Measurements from ENCODE around the gene SULT1A2.
"Not testable (repeated sequence)": the region's sequence is repeated elsewhere in the genome, so short reads cannot be mapped to it uniquely, and the experiment has no call there.

SULT1A2 gene

DNA sequence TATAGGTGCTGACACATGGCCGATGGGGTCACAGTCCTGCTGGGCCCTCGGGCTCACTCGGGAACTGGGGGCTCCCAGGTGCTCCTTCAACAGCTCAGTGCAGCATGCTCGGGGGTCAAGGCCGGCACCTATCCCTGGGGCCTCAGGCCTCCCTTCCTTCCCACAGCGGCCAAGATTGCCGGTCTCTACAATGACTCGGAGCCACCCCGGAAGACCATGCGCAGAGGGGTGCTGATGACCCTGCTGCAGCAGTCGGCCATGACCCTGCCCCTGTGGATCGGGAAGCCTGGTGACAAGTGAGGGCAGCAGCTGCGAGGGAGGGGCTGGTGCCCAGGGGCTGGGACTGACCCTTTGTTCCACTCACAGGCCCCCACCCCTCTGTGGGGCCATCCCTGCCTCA, 6.9 kb downstream of the SULT1A2 start:
- DNase-seq, result no peak

DNA sequence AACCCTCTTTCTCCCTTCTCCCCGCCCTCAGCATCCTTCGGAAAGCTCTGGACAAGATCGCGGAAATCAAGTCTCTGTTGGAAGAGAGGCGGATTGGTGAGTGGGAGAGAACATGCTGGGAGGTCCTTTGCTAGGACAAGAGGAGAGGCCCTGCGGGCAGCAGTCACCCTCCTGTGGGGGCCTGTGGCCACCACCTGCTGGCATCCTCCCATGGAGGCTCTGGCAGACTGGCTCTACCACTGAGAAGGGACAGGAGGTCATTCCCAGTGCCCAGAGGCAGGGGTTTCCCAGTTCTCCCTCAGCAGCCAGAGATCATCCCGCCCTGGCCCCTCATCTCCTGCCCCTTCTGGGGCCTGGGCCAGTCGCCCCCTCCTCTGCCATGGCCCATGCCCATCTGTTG, 7.8 kb downstream of the SULT1A2 start:
- DNase-seq, result no peak

DNA sequence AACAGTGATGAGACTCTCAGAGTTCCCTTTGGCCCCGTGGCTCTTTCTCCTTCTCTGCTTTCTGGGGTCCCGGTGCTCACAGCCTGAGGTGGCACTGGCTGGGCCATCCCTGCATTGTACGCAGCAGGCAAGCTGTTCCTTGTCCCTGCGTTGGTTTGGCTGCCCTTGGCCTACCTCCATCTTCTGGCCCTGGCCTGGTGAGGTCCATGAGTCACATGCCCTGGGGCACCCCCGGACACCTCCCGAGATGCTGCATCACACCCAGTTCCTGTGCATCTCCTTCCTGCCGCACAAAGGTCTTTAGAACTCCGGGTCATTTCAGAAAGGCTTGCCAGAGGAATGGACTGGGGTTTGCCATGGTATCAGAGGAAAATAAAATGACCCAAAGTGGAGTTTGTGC, 9.5 kb downstream of the SULT1A2 start:
- no peak for DNase-seq

DNA sequence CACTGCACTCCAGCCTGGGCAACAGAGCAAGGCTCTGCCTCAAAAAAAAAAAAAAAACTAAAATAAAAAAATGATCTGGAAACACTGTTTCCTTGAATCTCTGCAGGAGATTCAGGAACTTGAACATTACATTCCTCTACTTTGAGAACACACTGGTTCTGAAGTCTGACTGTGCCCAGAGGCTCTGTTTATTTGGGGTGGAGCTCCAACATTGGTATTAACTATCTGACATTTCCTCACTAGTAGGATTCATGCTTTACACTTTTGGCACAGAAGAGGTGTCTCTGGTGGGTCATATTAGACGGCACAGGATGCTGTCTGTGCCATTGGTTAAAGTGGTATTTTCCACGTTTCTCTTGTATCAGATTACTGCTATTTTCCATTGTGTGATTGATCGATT, 10.4 kb downstream of the SULT1A2 start:
- DNase-seq, result no peak

DNA sequence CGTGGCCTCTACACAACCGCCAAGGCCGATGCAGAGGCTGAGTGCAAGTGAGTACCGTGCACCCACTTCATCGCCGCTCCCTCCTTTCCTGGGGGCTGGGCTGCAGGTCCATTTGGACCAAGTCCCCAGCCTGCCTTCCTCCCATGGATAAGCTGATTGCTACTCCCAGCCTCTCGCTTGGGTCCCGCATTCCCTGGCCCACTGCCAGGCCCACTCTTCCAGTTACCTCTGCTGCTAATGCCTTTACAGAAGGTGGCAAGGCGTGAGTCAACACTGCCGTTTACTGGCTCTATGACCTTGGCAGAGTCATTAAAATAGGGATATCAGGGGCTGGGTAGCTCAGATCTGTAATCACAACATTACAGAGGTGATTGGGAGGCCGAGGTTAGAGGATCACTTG, 11.2 kb downstream of the SULT1A2 start:
- DNase-seq, result no peak

DNA sequence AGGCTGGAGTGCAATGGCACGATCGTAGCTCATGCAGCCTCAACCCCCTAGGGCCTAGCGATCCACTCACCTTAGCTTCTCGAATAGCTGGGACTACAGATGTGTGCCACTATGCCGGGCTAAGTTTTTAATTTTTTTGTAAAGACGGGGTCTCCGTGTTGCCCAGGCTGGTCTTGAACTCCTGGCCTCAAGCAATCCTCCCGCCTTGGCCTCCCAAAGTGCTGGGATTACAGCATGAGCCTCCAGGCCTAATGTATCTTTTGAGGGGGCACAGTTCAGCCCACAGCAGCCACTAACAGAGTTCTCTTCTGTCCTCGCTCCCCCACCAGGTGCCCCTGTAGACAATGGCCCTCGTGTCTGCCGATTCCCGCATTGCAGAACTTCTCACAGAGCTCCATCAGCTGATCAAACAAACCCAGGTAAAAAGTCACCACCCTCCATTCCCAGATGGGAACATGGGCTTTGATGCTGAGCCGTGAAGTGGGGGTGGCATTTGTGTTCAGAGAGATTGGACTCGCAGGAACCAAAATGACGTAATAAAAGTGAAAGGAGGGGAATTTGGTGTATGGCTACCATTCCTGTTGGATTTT, 16.0 kb downstream of the SULT1A2 start:
- no peak for DNase-seq

DNA sequence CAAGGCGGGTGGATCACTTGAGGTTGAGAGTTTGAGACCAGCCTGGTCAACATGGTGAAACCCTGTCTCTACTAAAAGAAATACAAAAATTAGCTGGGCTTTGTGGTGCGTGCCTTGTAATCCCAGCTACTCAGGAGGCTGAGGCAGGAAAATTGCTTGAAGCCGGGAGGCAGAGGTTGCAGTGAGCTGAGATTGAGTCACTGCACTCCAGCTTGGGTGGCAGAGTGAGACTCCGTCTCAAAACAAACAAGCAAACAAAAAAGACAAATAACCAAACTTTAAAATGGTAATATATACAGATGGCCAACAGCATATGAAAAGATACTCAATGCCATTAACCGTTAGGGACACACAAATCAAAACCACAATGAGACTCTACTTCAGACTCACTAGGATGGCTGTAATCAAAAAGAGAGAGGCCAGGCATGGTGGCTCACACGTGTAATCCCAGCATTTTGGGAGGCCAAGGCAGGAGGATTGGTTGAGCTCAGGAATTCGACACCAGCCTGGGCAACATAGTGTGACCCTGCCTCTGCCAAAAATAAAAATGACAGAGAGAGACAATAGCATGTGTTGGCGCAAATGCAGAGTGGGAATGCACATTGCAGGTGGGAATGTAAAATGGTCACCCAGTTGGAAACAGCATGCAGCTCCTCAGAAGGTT, 21.3 kb downstream of the SULT1A2 start:
- DNase-seq, result no peak

DNA sequence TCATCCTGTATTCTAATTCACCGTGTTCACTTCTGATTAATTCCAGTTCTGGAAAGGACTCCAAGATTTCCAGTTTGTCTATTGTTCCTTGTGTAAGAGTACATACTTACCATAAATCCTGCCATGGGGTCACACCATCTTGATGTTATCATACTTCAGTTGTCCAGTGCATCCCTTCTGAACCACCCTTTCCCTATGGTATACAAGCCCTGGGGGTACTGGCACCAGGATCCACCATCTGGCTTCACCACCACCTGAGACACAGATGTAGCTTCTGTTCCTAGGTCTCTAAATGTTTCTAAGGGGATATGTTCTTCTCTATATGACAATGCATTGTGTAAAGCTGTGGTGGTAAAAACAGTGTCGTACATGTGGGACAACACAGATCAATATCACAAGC, 21.9 kb downstream of the SULT1A2 start:
- no peak for DNase-seq

DNA sequence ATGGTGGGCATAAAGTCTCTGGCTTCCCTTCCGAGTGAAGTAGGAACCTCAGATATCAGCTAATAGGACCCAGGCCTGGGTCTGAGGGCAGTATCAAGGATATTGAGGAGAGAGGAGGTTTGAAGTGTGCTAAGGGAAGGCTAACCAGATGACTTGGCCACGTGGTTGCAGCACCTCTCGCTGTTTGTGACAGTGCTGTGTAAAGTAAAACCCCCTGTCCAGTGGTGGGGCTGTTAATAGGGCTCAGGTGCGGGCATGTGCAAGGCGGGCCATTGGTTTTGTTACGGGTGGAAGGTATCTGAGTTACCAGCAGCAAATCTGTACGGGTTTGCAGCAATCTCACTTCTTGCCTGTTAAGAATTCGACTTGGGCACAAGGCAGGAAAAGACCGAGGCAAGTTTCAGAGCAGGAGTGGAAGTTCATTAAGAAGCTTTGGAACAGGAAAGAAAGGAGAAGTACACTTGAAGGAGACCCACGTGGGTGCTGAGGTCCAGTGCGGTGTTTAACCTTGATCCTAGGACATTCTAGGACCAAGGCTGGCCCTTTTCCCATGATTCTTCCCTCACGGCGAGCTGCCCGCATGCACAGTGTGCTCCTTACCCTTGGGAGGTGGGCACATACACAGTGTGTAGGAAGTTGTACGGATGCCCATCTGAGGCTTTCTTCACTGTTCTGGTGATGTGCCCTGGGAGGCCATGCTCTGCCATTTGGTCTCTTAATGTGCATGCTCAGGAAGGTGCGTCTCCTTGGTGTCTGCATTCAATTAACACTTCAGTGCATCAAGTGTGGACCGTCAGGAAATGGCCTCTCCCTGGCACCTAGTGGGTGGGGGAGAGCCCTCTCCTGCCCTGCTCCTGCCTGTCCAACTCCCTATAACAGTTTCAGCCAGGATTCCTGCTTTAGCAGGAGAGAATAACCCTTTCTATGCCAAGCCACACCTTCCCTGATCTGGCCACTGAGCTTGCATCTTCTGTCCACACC, 22.8 kb downstream of the SULT1A2 start:
- DNase-seq, result no peak

DNA sequence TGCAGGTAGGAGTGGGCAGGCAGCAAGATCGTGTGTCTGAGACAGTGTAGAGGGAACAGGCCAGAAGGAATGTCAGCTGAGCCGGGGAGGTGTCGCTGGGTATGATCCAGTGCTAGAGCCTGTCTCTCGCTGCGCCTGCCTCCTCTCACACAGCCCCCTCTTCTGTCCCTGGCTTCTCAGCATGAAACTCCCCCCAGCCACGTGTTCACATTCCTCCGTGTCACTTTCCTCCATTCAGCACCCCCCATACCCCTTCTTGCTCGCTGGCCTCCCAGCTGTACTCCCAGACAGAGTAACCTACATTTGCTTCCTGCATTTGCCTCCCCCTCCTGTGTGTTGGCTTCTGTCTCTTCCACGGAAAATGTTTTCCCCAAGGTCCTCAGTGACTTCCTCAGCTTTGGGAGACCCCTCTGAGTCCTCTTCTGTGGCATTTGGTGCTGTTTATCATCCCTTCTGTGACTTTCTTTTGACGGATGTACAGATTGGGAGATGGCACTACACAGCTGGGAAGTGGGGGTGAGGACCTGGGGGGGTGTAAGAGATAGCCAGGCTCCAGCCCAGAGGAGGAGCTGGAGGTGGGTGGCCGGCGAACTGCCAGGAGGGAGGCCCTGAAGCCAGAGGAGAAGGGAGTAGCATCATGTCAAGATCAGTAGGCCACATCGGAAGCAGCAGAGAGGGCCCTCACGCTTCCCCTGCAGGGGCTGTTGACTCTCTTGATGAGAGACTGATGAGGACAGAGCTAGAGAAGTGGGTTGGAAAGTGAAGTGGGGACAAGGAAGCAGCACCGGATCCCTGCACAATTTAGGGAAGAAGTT, 23.9 kb downstream of the SULT1A2 start:
- DNase-seq, result no peak

DNA sequence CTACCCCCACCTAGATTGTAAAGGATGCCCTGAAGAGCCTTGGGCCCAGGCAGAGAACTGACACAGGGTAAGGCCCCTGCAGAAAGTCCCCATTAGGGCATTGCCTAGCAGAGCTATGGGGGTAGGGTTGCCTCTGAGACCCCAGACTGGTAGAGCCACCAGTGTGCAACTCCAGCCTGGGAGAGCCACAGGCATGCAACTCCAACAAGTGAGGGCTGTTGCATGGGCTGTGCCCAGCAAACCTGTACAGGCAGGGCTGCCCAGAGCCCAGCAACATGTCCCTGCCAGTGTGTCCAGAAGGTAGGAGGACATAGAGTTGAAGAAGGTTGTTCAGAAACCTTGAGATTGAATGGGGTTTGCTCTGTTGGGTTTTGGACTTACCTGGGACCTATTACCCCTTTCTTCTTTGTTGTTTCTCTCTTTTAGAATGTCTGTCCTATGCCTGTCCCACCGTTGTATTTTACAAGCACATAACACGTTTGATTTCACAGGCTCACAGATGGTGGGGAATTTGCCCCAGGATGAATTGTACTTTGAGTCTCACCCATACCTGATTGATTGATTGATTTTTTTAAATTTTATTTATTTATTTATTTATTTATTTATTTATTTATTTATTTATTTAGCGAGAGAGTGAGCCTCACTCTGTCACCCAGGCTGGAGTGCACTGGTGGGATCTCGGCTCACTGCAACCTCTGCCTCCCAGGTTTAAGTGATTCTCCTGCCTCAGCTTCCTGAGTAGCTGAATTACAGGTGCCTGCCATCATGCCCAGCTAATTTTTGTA, 26.7 kb downstream of the SULT1A2 start:
- no peak for DNase-seq

DNA sequence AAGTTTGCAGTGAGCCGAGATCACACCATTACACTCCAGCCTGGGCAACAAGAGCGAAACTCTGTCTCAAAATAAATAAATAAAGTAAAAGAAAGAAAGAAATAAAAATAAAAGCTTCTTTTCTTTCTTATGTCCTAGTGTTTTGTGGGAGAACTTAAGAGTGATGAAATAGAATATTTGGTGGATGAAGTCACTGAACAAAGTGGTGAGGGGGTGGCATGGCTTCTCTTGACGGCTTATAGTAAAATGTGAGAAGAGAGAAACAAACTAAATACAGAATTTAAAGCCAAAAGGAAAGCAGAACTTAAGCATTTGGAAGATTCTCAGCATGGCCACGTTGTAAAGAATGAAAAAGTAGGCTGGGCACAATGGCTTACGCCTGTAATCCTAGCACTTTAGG, 27.8 kb downstream of the SULT1A2 start:
- no peak for DNase-seq

DNA sequence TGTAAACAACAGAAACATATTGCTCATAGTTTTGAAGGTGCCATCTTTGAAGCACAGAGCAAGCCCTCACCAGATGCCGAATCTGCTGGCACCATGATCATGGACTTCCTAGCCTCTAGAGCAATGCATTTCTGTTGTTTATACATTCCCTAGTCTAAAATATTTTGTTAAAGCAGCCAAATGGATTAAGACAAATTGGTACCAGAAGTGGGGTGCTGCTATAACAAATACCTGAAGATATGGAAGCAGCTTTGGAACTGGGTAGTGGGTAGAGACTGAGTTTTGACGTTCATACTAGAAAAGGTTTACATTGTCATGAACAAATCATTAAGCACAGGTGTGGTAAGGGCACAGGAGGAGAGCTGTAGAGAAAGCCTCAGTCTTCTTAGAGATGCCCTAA, 29.6 kb downstream of the SULT1A2 start:
- no peak for DNase-seq

DNA sequence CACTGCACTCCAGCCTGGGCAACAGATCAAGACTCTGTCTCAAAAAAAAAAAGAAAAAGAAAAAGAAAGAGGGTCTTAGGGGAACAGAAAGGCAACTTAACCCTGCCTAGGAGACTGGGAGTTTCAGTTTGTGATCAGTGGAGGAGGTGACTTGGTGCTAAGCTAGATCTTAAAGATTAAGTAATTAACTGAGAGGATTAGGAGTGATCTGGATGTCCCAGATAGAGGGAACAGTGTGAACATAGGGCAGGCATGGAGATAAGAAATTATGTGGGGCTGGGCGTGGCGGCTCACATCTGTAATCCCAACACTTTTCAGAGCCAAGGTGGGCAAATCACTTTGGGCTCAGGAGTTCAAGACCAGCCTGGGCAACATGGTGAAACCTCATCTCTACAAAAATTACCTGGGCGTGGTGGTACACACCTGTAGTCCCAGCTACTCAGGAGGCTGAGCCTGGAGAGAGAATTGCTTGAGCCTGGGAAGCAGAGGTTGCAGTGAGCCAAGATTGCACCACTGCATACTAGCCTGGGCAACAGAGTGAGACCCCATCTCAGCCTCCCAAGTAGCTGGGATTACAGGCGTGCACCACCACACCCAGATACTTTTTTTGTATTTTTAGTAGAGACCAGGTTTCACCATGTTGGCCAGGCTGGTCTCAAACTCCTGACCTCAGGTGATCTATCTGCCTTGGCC, 30.5 kb downstream of the SULT1A2 start:
- DNase-seq, result not testable (repeated sequence)

DNA sequence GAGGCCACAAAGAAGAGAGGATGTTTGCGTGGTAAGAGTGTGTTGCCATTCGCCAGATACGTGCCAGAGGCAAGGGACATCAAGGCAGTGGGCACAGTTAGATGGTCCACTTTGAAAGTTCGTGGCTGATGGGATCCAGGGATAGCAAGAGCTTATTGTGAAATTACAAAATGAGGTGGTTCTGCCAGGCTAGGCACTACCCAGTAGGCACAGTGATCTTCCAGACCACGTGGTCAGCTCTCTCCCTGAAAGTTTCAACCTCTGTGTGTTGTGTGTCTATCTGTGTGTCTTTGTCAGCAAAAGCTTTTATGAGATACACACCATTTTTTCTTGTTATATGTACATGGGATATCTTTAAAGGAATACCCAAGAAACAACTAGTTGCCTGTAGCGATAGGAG, 33.6 kb downstream of the SULT1A2 start:
- no peak for DNase-seq

DNA sequence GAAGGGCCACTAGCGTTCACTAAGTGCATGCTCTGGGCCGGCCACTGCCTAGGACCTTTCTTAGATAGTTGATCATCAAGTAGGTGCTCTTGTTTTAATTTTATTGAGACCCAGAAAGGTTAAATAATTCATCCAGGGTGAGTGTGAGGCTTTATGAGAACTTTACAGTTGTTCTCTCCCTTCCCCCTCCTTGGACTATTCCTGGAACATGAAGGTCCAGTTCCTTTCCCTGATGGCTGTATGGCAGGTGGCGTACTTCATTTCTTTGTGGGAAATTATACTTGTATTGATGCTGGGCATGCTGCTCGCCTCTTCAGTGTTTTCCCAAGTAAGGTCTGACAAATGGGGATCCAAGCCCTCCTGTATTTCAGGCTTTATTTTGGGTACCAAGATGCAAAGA, 34.7 kb downstream of the SULT1A2 start:
- DNase-seq, result no peak

DNA sequence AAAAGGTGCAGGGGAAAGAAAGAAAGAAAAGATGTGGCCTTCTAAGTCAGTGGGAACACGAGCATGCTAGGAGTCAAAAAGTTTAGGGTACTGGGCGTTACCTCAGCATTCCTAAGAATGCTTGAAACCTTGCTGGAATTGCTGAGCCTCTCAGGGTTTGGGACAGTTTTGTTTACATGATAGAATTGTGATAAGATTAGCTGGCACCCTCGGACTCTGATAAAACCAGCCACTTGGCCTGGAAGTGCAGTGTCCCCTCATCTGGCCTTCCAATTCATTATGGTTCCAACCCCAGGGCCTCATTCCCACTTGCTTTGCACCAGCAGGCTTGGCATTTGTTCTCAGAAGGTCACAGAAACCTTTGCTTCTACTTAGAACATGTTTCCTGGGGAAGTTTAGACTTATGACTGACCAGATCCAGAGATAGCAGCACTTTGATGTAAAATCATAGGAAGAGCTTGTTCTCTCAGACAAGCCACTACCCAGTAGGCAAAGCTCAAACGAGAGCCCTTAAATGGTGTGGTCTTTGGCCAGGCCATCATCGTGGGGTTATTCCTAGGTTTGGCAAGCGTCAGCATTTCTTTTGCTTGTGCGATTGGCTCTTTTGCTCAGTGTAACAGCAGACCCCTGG, 35.2 kb downstream of the SULT1A2 start:
- DNase-seq, result no peak

DNA sequence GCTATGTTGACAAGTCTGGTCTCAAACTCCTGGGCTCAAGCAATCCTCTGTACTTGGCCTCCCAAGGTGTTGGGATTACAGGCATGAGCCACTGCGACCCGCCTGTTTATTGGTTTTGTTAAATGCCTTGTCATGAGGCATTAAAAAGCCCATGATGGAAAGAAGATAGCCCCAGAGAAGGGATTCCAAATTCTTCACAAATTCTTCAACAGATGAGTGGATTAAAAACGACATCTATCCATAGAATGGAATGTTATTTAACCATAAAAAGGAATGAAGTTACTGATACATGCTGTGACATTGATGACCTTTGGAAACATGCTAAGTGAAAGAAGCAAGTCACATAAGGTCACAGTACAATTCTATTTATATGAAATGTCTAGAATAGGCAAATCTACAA, 38.4 kb downstream of the SULT1A2 start:
- no peak for DNase-seq

DNA sequence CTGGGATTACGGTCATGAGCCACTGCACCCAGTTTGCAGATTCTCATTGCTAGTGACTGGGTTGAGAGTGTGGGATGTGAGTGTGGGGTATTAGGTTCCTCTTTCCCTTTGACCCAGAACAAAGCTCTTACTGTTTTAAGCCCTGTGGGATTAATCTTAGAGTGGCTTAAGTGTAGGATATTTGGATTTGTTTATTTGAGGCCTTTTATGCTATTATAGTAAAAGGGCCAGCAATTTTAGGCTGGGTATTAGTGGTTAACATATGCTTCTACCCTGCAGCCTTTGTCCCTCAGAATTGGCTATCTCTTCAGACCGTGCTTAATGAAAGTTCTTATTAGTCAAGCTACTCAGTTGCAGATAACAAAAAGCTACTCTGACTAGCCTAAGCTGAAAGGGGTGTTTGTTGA, 39.9 kb downstream of the SULT1A2 start:
- DNase-seq, result no peak

DNA sequence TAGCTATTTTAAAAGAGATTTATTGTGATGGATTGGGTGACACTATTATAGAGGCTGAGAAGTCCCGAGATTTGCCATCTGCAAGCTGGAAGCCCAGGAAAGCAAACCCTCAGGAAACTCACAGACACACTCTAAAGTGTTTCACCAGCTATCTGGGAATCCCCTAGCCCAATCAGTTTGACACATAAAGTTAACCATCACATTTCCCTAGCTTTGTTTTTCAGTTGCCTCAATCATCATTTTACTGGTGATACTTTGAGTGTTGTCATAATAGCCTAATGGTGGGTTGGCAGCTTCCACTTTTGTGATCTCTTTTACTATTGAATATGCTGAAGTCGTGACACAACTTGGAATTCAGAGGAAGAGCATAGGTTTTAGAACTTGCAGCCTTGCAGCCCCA, 41.3 kb downstream of the SULT1A2 start:
- DNase-seq, result no peak

Data from effector CD4-positive, alpha-beta T cell (primary cell).